Measurements from ENCODE around the gene RTN1.

The RTN1 gene

GRCh38 chr14:59565087-59565486 lies 305.5 kb downstream of the RTN1 start:
- H3K9me3 ChIP-seq (ENCODE audit: insufficient read depth, low read length): no peaks in the 10 kb centered on the region
- peaks cover 8% of the 10 kb centered on the region for H3K27me3 ChIP-seq (ENCODE audit: low read depth, low read length)
- H3K27ac ChIP-seq (ENCODE audit: low read length): no peak overlapping the region
- no peaks in the 10 kb centered on the region for H4K20me1 ChIP-seq (ENCODE audit: insufficient read depth, low read length)
- no peak for TF ChIP-seq EZH2phosphoT487 (IDR thresholded peaks at IDR 0.05; ENCODE audit: low read depth)
- no peak for TF ChIP-seq CTCF (IDR thresholded peaks at IDR 0.05; ENCODE audit: low read depth, low read length)
- no peaks in the 10 kb centered on the region for H3K36me3 ChIP-seq (replicated peaks; ENCODE audit: low read depth, low read length)
- H3K9ac ChIP-seq (ENCODE audit: low read length): no peak overlapping the region
- H3K4me2 ChIP-seq (ENCODE audit: low read length): no peak overlapping the region
- H2AFZ ChIP-seq (ENCODE audit: low read depth, low read length): no peak overlapping the region
- H3K79me2 ChIP-seq (ENCODE audit: low read length): no peaks in the 10 kb centered on the region
- no peaks in the 10 kb centered on the region for H3K4me1 ChIP-seq (ENCODE audit: low read length)
- H3K4me3 ChIP-seq (ENCODE audit: low read length): no peak overlapping the region

- H3K36me3 ChIP-seq (replicated peaks; ENCODE audit: low read depth, low read length): no peaks in the 10 kb centered on the region
- TF ChIP-seq CTCF (IDR thresholded peaks at IDR 0.05; ENCODE audit: low read depth, low read length) (no peak), EZH2phosphoT487 (IDR thresholded peaks at IDR 0.05; ENCODE audit: low read depth) (no peak)
- no peaks in the 10 kb centered on the region for H4K20me1 ChIP-seq (ENCODE audit: insufficient read depth, low read length)
- no peak overlapping the region for H3K27ac ChIP-seq (ENCODE audit: low read length)
- no peak overlapping the region for H3K9ac ChIP-seq (ENCODE audit: low read length)
- no peaks in the 10 kb centered on the region for H3K79me2 ChIP-seq (ENCODE audit: low read length)
- no peak overlapping the region for H3K4me3 ChIP-seq (ENCODE audit: low read length)
- H3K4me2 ChIP-seq (ENCODE audit: low read length): no peak overlapping the region
- no peaks in the 10 kb centered on the region for H3K4me1 ChIP-seq (ENCODE audit: low read length)
- no peaks in the 10 kb centered on the region for H3K9me3 ChIP-seq (ENCODE audit: insufficient read depth, low read length)
- H3K27me3 ChIP-seq (ENCODE audit: low read depth, low read length): peaks cover 8% of the 10 kb centered on the region
- H2AFZ ChIP-seq (ENCODE audit: low read depth, low read length): no peak overlapping the region
Measured at GRCh38 chr14:59564366-59564765, 306.2 kb downstream of the RTN1 start.

- Histone ChIP-seq H3K79me2 (ENCODE audit: low read length) (no peaks in the 10 kb centered on the region), H3K27me3 (ENCODE audit: low read depth, low read length) (no peaks in the 10 kb centered on the region), H3K27ac (ENCODE audit: low read length) (no peak overlapping the region), H4K20me1 (ENCODE audit: insufficient read depth, low read length) (no peaks in the 10 kb centered on the region), H3K4me3 (ENCODE audit: low read length) (no peak overlapping the region), H3K4me1 (ENCODE audit: low read length) (no peaks in the 10 kb centered on the region), H2AFZ (ENCODE audit: low read depth, low read length) (no peak overlapping the region), H3K9me3 (ENCODE audit: insufficient read depth, low read length) (no peaks in the 10 kb centered on the region), H3K9ac (ENCODE audit: low read length) (no peak overlapping the region), H3K36me3 (replicated peaks; ENCODE audit: low read depth, low read length) (no peaks in the 10 kb centered on the region), H3K4me2 (ENCODE audit: low read length) (no peak overlapping the region)
- TF ChIP-seq CTCF (IDR thresholded peaks at IDR 0.05; ENCODE audit: low read depth, low read length) (no peak), EZH2phosphoT487 (IDR thresholded peaks at IDR 0.05; ENCODE audit: low read depth) (no peak)
Measured at GRCh38 chr14:59547310-59547709, 323.3 kb downstream of the RTN1 start.

All from OCI-LY3 (cell line).